HG02884 (cell line): ENCODE results near the gene KRTAP9-8.
"Not testable (repeated sequence)": the region's sequence is repeated elsewhere in the genome, so short reads cannot be mapped to it uniquely, and the experiment has no call there.

ENCODE experiments used
- ATAC-seq: cut with Tn5 transposase; IDR thresholded peaks from one replicate; pipeline ENCODE4 v1.9.1; 2021; ENCODE audit warnings: mild to moderate bottlenecking, moderate library complexity; ENCODE audit not compliant: unreplicated experiment

KRTAP9-8 gene

GRCh38 chr17:41237949-41238437 is at the start of gene KRTAP9-8:
Gene KRTAP9-8 (plus strand): TSS chr17:41237999. CDS start chr17:41238052, 53 bp downstream.
- ATAC-seq, result not testable (repeated sequence)

GRCh38 chr17:41189837-41190318 is 47.9 kb upstream of the KRTAP9-8 start, which contains the start of gene KRTAP9-1:
Gene KRTAP9-1 (plus strand): TSS chr17:41189887. CDS start chr17:41189887, 0 bp downstream.
- ATAC-seq, result not testable (repeated sequence)

- ATAC-seq, result no peak
These were observed 47.5 kb upstream of the KRTAP9-8 start for GRCh38 chr17:41190328-41190727.

- ATAC-seq, result no peak
These were observed 41.7 kb upstream of the KRTAP9-8 start for GRCh38 chr17:41196068-41196467.

GRCh38 chr17:41199421-41200078 is 38.2 kb upstream of the KRTAP9-8 start:
- no peak for ATAC-seq

GRCh38 chr17:41211845-41212466 is 25.8 kb upstream of the KRTAP9-8 start:
- no peak for ATAC-seq

- ATAC-seq, result no peak
These were observed 25.2 kb upstream of the KRTAP9-8 start for GRCh38 chr17:41212524-41213169.

GRCh38 chr17:41215681-41216080 is 22.1 kb upstream of the KRTAP9-8 start:
- no peak for ATAC-seq

GRCh38 chr17:41223821-41224220 is 14.0 kb upstream of the KRTAP9-8 start:
- ATAC-seq, result no peak

GRCh38 chr17:41226051-41226450 is 11.7 kb upstream of the KRTAP9-8 start:
- ATAC-seq, result no peak

GRCh38 chr17:41226598-41227095 is 11.2 kb upstream of the KRTAP9-8 start, which contains the start of gene KRTAP9-2:
Gene KRTAP9-2 (plus strand): TSS chr17:41226648. CDS start chr17:41226655, 7 bp downstream.
- not testable (repeated sequence) for ATAC-seq

GRCh38 chr17:41230094-41230493 is 7.7 kb upstream of the KRTAP9-8 start:
- ATAC-seq, result no peak

- no peak for ATAC-seq
These were observed 6.1 kb upstream of the KRTAP9-8 start for GRCh38 chr17:41231731-41232130.

- not testable (repeated sequence) for ATAC-seq
These were observed 5.2 kb upstream of the KRTAP9-8 start, which contains the start of gene KRTAP9-3 for GRCh38 chr17:41232399-41233105. Gene KRTAP9-3 (plus strand): TSS chr17:41232449. CDS start chr17:41232502, 53 bp downstream.

- not testable (repeated sequence) for ATAC-seq
These were observed 683 bp upstream of the KRTAP9-8 start for GRCh38 chr17:41237116-41237515.

- ATAC-seq, result not testable (repeated sequence)
These were observed 9.4 kb downstream of the KRTAP9-8 start for GRCh38 chr17:41246995-41247787.

- not testable (repeated sequence) for ATAC-seq
These were observed 11.9 kb downstream of the KRTAP9-8 start, which contains the start of gene KRTAP9-4 for GRCh38 chr17:41249637-41250240. Gene KRTAP9-4 (plus strand): TSS chr17:41249687. CDS start chr17:41249721, 34 bp downstream.

GRCh38 chr17:41251261-41251660 is 13.5 kb downstream of the KRTAP9-8 start:
- ATAC-seq, result no peak

GRCh38 chr17:41254861-41255260 is 17.1 kb downstream of the KRTAP9-8 start:
- no peak for ATAC-seq
